H1 (cell line): Measurements from ENCODE around the gene ZBTB20. TPM values are rescaled to one million over a fixed set of nuclear protein-coding genes. Genes with fewer than 3 reads are reported as not detected.

Source experiments
- EGR1 ChIP-seq: IDR thresholded peaks from 2 replicates; pipeline ENCODE4 v1.6.1; 2011; ENCODE audit warnings: low read depth, low read length, borderline replicate concordance
- GABPA ChIP-seq: IDR thresholded peaks from 2 replicates; pipeline ENCODE4 v1.6.1; 2011; ENCODE audit warnings: mild to moderate bottlenecking, low read length, moderate library complexity, borderline replicate concordance; ENCODE audit not compliant: insufficient read depth
- PHF8 ChIP-seq: fragments of 200-600 bp; sonication (generic); conservative IDR thresholded peaks from 2 replicates; pipeline ENCODE4 v1.7.1; 2012; ENCODE audit warnings: low read depth, mild to moderate bottlenecking, inconsistent platforms, low read length, moderate library complexity
- TCF12 ChIP-seq: IDR thresholded peaks from 2 replicates; pipeline ENCODE4 v1.6.1; 2011; ENCODE audit warnings: low read depth, mild to moderate bottlenecking, low read length
- TEAD4 ChIP-seq: IDR thresholded peaks from 2 replicates; pipeline ENCODE4 v1.6.1; 2012; ENCODE audit warnings: low read depth, low read length, inconsistent platforms, mixed read lengths
- polyA plus RNA-seq, 7 experiments: library from polyadenylated mRNA; depleted of rRNA in 3 of 7; stranded (reverse) in 5 of 7; unstranded in 2 of 7; fragments of >200 nt in 5 of 7; fragments of 200-250 nt in 2 of 7; gene quantifications; 1 replicate in 5 of 7; 2 replicates in 1 of 7; 4 replicates in 1 of 7; pipeline versions ENCODE4 v1.2.1 to v1.2.3, GENCODE V29; 2011 to 2013; ENCODE audit warnings: missing spikeins in 2 of 7, mixed read lengths in 2 of 7
- total RNA-seq: library from RNA; stranded (reverse); fragmentation: NEBNext Ultra II Directional; extraction: Animal tissue kit (Norgen Biotek cat#: 25700); gene quantifications from 2 replicates; pipeline ENCODE4 v1.2.1, GENCODE V29; 2021

The ZBTB20 gene
- total and polyA plus RNA-seq, 2 of the 8 experiments (the other 6 are each of a cell fraction or from before 2014, with no cell fraction given) = 0.35 to 1.3 TPM

- no peak for TF ChIP-seq TEAD4
- no peak for TF ChIP-seq GABPA
- no peak for TF ChIP-seq TCF12
- no peak for TF ChIP-seq PHF8
- no peak for TF ChIP-seq EGR1
- TF ChIP-seq, all 59 proteins: peak for 3
Observed at GRCh38 chr3:114299421-114299820, 847.7 kb downstream of the ZBTB20 start (continued).
